ENCODE data around the gene NOP10.

The NOP10 gene

DNA sequence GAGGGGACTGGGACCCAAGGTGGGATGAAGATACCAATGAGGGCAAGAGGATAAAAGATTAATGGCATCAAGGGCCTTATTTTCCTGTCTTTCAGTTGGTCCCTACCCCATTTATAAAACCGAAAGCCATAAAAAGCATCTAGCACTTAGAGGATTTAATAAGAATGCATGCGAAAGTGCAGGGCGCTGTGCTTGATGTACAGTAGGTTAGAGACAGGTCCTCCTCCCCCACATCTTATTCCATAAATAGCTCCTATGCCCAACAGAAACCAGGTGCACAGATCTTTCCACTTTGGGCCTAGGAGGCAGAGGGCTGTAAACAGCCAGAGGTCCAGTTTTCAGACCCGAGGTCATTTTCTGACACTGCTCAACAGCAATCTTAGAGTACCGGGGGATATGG, 22.9 kb upstream of the NOP10 start:
- Mint-ChIP-seq H3K27ac (no peak overlapping the region), H3K4me1 (peaks cover 46% of the 10 kb centered on the region), H3K27me3 (ENCODE audit: low read depth, poor library complexity) (no peaks in the 10 kb centered on the region)

GRCh38 chr15:34365091-34365825, 22.3 kb upstream of the NOP10 start:
- Mint-ChIP-seq H3K36me3 (ENCODE audit: low read depth) (peaks cover 25% of the 10 kb centered on the region), H3K27ac (no peak overlapping the region)

More for the DNA sequence above, 22.9 kb upstream of the NOP10 start:
- DNase-seq = no peak
- TF ChIP-seq, protein P1, sequence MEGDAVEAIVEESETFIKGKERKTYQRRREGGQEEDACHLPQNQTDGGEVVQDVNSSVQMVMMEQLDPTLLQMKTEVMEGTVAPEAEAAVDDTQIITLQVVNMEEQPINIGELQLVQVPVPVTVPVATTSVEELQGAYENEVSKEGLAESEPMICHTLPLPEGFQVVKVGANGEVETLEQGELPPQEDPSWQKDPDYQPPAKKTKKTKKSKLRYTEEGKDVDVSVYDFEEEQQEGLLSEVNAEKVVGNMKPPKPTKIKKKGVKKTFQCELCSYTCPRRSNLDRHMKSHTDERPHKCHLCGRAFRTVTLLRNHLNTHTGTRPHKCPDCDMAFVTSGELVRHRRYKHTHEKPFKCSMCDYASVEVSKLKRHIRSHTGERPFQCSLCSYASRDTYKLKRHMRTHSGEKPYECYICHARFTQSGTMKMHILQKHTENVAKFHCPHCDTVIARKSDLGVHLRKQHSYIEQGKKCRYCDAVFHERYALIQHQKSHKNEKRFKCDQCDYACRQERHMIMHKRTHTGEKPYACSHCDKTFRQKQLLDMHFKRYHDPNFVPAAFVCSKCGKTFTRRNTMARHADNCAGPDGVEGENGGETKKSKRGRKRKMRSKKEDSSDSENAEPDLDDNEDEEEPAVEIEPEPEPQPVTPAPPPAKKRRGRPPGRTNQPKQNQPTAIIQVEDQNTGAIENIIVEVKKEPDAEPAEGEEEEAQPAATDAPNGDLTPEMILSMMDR (IDR thresholded peaks at IDR 0.05) = no peak
- H3K36me3 Mint-ChIP-seq (ENCODE audit: low read depth) = peaks cover 25% of the 10 kb centered on the region
- H3K4me3 Mint-ChIP-seq = peak overlapping the region; percentile 95
- no peaks in the 10 kb centered on the region for H3K9me3 Mint-ChIP-seq

GRCh38 chr15:34364041-34364440, 21.1 kb upstream of the NOP10 start:
- H3K9me3 Mint-ChIP-seq = no peaks in the 10 kb centered on the region
- H3K36me3 Mint-ChIP-seq (ENCODE audit: low read depth) = peaks cover 28% of the 10 kb centered on the region
- H3K4me1 Mint-ChIP-seq = peaks cover 38% of the 10 kb centered on the region
- H3K27ac Mint-ChIP-seq = no peak overlapping the region
- DNase-seq = no peak
- no peak overlapping the region for H3K4me3 Mint-ChIP-seq
- TF ChIP-seq, protein P1 (IDR thresholded peaks at IDR 0.05) = no peak
- H3K27me3 Mint-ChIP-seq (ENCODE audit: low read depth, poor library complexity) = peaks cover 1% of the 10 kb centered on the region

More at GRCh38 chr15:34365091-34365825, 22.3 kb upstream of the NOP10 start:
- H3K27me3 Mint-ChIP-seq (ENCODE audit: low read depth, poor library complexity) = no peaks in the 10 kb centered on the region
- H3K4me3 Mint-ChIP-seq = peak overlapping the region; percentile 95
- TF ChIP-seq, protein P1 (IDR thresholded peaks at IDR 0.05) = no peak
- H3K4me1 Mint-ChIP-seq = peaks cover 43% of the 10 kb centered on the region
- no peak for DNase-seq
- no peaks in the 10 kb centered on the region for H3K9me3 Mint-ChIP-seq

GRCh38 chr15:34362047-34362773, 19.3 kb upstream of the NOP10 start:
- Mint-ChIP-seq H3K27ac (peak overlapping the region; percentile 92), H3K36me3 (ENCODE audit: low read depth) (peaks cover 36% of the 10 kb centered on the region), H3K4me3 (no peak overlapping the region), H3K27me3 (ENCODE audit: low read depth, poor library complexity) (peaks cover 3% of the 10 kb centered on the region), H3K4me1 (peaks cover 29% of the 10 kb centered on the region), H3K9me3 (no peaks in the 10 kb centered on the region)
- TF ChIP-seq, protein P1 (IDR thresholded peaks at IDR 0.05) = no peak
- no peak for DNase-seq

GRCh38 chr15:34361278-34361677, 18.3 kb upstream of the NOP10 start:
- H3K36me3 Mint-ChIP-seq (ENCODE audit: low read depth) = peaks cover 37% of the 10 kb centered on the region

More at GRCh38 chr15:34361278-34361677, 18.3 kb upstream of the NOP10 start:
- Mint-ChIP-seq H3K4me1 (peaks cover 24% of the 10 kb centered on the region), H3K9me3 (no peaks in the 10 kb centered on the region), H3K4me3 (no peak overlapping the region), H3K27ac (peak overlapping the region; percentile 64), H3K27me3 (ENCODE audit: low read depth, poor library complexity) (peaks cover 3% of the 10 kb centered on the region)
- no peak for DNase-seq
- TF ChIP-seq, protein P1 (IDR thresholded peaks at IDR 0.05) = no peak

Data from nephron progenitor cell (in vitro differentiated cells).